Activated CD8-positive, alpha-beta memory T cell treated with anti-CD3 and anti-CD28 coated beads, Interleukin-2, amount 50 U/mL, for 24 hours (primary cell): ENCODE measurements around the gene HMX1.

ENCODE experiments used
- DNase-seq: peaks from one replicate; pipeline ENCODE4 v3.0.0-alpha.2; 2020; ENCODE audit errors: extremely low read depth

HMX1 gene

DNA sequence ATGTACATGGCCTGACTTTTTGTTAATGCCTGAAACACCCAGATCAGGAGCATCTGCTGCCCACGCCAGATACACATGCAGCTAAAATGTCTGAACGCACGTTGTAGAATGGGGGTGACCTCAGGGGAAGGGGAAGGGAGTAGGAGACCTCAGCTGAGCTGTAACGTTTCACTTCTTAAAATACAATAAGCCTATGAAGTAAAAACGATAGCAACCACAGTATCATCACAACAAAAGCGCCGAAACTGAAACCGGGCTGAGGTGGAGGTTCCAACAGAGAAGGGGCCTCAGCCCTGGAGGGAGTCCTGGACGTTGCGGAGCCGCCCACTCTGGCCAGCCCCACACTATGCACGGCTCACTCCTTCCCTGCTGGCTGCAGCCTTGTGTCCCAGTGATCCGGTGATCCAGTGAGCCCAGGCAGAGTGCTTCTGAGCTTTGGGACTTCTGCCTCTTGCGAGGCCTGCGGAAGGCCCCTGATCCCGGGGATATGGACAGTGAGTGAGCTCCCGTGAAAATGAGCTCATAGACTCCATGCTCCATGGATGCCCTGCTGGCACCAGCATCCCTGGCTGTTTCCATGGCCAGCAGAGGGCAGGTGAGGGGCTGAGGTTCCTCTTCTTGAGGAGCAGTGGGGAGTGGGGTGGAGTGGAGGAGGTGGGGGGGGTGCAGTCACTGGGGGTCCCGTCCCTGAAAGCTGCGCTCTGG lies 52.0 kb downstream of the HMX1 start:
- DNase-seq = no peak

GRCh38 chr4:8819019-8819418 lies 52.6 kb downstream of the HMX1 start:
- DNase-seq = no peak

DNA sequence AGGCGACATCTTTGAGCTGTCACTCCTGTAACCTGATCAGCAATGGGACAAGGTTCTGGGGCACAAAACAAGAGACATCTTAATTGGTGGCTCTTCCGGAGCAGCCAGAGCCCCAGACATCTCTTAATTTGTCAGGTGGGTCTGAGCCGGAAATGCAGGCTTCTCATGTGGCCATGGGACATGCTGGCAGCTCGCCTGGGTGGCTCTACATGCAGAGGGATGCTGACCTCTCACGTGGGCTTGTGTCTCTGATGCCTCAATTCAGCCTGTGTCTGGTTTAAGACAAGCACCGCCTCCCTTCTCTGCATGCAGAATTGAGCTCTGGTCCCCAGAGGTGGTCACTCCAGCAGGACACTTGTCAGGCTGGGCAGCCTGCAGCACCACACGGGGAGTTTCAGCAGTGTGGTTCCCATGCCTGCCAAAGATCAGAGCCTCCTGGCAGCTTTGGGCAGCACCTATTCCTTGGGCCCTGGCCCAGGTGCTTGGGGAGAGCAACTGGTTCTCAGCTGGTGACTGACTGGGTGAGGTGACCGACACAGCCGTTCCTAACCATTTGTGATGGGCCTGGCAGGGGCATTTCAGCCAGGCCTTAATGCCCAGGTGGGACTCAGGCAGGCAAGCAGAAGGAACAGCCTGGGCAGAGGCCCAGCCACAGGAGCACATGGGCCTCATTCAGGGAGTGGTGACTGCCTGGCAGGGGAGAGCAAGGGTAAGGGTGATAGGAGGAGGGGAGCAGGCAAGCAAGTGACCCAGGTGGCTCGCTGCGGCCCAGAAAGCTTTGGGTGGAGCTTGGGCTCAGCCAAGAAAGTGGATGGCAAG lies 53.4 kb downstream of the HMX1 start:
- DNase-seq = no peak

DNA sequence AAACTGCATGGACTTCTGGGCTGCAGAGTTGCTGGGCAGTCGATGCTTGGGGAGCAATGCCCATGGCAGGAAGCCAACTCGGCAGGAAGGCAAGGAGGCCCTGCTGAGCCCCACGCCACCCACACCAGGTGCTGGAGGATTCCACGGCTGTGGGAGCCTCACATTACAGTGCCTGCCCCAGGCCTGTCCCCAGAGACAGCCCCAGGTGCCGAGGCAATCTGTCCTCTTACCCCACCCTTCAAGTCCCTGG lies 53.9 kb downstream of the HMX1 start:
- no peak for DNase-seq

- no peak for DNase-seq
Observed at GRCh38 chr4:8817096-8817812, 54.4 kb downstream of the HMX1 start.
